GM19468 (cell line): ENCODE measurements around the gene SEMA5A.

ENCODE experiments used
- ATAC-seq: cut with Tn5 transposase; IDR thresholded peaks from one replicate; pipeline ENCODE4 v1.9.1; 2021; ENCODE audit warnings: mild to moderate bottlenecking, moderate library complexity, moderate number of reproducible peaks; ENCODE audit not compliant: unreplicated experiment; ENCODE audit errors: extremely low read depth

The SEMA5A gene

GRCh38 chr5:9197881-9198260, 348.0 kb downstream of the SEMA5A start:
- peak; percentile 70 for ATAC-seq

GRCh38 chr5:9196403-9197227, 349.3 kb downstream of the SEMA5A start:
- no peak for ATAC-seq

GRCh38 chr5:9194509-9194908, 351.4 kb downstream of the SEMA5A start:
- no peak for ATAC-seq

GRCh38 chr5:9192266-9192665, 353.6 kb downstream of the SEMA5A start:
- ATAC-seq, result no peak

- ATAC-seq, result no peak
Measured at GRCh38 chr5:9189681-9190080, 356.2 kb downstream of the SEMA5A start.

GRCh38 chr5:9188956-9189355, 356.9 kb downstream of the SEMA5A start:
- ATAC-seq, result no peak

- ATAC-seq, result no peak
Measured at GRCh38 chr5:9188131-9188530, 357.7 kb downstream of the SEMA5A start.

GRCh38 chr5:9187614-9188013, 358.3 kb downstream of the SEMA5A start:
- no peak for ATAC-seq

GRCh38 chr5:9186069-9186468, 359.8 kb downstream of the SEMA5A start:
- ATAC-seq, result no peak

GRCh38 chr5:9183992-9184391, 361.9 kb downstream of the SEMA5A start:
- ATAC-seq, result no peak

GRCh38 chr5:9182899-9183695, 362.8 kb downstream of the SEMA5A start:
- ATAC-seq, result no peak

- no peak for ATAC-seq
Measured at GRCh38 chr5:9176641-9177040, 369.2 kb downstream of the SEMA5A start.

GRCh38 chr5:9174446-9174845, 371.4 kb downstream of the SEMA5A start:
- ATAC-seq, result no peak

- ATAC-seq, result no peak
Measured at GRCh38 chr5:9173281-9174048, 372.4 kb downstream of the SEMA5A start.

GRCh38 chr5:9170026-9170425, 375.8 kb downstream of the SEMA5A start:
- ATAC-seq, result no peak

GRCh38 chr5:9169557-9169902, 376.3 kb downstream of the SEMA5A start:
- ATAC-seq, result no peak

- ATAC-seq, result no peak
Measured at GRCh38 chr5:9168791-9169556, 376.9 kb downstream of the SEMA5A start.

GRCh38 chr5:9166202-9167112, 379.4 kb downstream of the SEMA5A start:
- ATAC-seq, result no peak

- no peak for ATAC-seq
Measured at GRCh38 chr5:9165546-9165945, 380.3 kb downstream of the SEMA5A start.
